PC-3 (cell line): ENCODE measurements around the gene VPS37C. TPM values are rescaled to one million over a fixed set of nuclear protein-coding genes. Genes with fewer than 3 reads are reported as not detected.

Experiments
- ATAC-seq: fragments of 200-7000 bp; cut with Tn5 transposase; 2 replicates; pipeline ENCODE4 v1.9.1; 2020; ENCODE audit warnings: mild to moderate bottlenecking, moderate library complexity
- BruUV-seq: library from RNA; stranded (reverse); fragments of 400-500 nt; replicated peaks from 2 replicates; lab custom pipeline; 2021; lab: Mats Ljungman, UMichigan
- CTCF ChIA-PET: fragments of 300-600 bp; sonication (Branson Sonifier 250); formaldehyde crosslinking; loops from one replicate; lab custom pipeline; 2022; ENCODE audit warnings: antibody characterized with exemption; lab: Charles Lee
- POLR2A ChIA-PET: fragments of 300-600 bp; sonication (Branson Sonifier 250); formaldehyde crosslinking; loops from one replicate; lab custom pipeline; 2022; ENCODE audit warnings: antibody characterized with exemption; ENCODE audit not compliant: unreplicated experiment; lab: Charles Lee
- DNase-seq: peaks from one replicate; pipeline ENCODE4 v3.0.0-alpha.2; 2015
- H2AFZ ChIP-seq: fragments of 300-600 bp; sonication (generic); 2 replicates; pipeline ENCODE4 v1.6.0; 2016; ENCODE audit warnings: antibody characterized with exemption, low read length
- H3F3A ChIP-seq: fragments of 300-600 bp; sonication (generic); one replicate; pipeline ENCODE4 v1.6.0; 2017; ENCODE audit warnings: antibody characterized with exemption, low read length, control low read depth, mild to moderate bottlenecking; ENCODE audit not compliant: unreplicated experiment
- H3K27ac ChIP-seq: fragments of 300-600 bp; sonication (generic); 2 replicates; pipeline ENCODE4 v1.5.1; 2016; ENCODE audit warnings: mild to moderate bottlenecking, low read length
- H3K27me3 ChIP-seq: fragments of 300-600 bp; sonication (generic); 2 replicates; pipeline ENCODE4 v1.6.1; 2016; ENCODE audit warnings: low read length, mixed read lengths
- H3K36me3 ChIP-seq: fragments of 300-600 bp; sonication (generic); 2 replicates; pipeline ENCODE4 v1.6.1; 2016; ENCODE audit warnings: low read depth, mixed run types, low read length, mixed read lengths
- H3K4me1 ChIP-seq: fragments of 300-600 bp; sonication (generic); 2 replicates; pipeline ENCODE4 v1.5.1; 2016; ENCODE audit warnings: low read length; ENCODE audit not compliant: insufficient read depth
- H3K4me2 ChIP-seq: fragments of 300-600 bp; sonication (generic); 2 replicates; pipeline ENCODE4 v1.6.0; 2016; ENCODE audit warnings: low read length
- H3K4me3 ChIP-seq: fragments of 300-600 bp; sonication (generic); 2 replicates; pipeline ENCODE4 v1.5.1; 2016; ENCODE audit warnings: mild to moderate bottlenecking, low read length, mixed read lengths
- H3K79me2 ChIP-seq: fragments of 300-600 bp; sonication (generic); 2 replicates; pipeline ENCODE4 v1.6.1; 2017; ENCODE audit warnings: low read length, mixed read lengths
- H3K9ac ChIP-seq: fragments of 300-600 bp; sonication (generic); 2 replicates; pipeline ENCODE4 v1.6.0; 2016; ENCODE audit warnings: mild to moderate bottlenecking, low read length
- H3K9me2 ChIP-seq: fragments of 300-600 bp; sonication (generic); replicated peaks from 2 replicates; pipeline ENCODE4 v1.6.1; 2016; ENCODE audit warnings: mixed run types, low read length, mixed read lengths
- H3K9me3 ChIP-seq: fragments of 300-600 bp; sonication (generic); 2 replicates; pipeline ENCODE4 v1.6.1; 2016; ENCODE audit warnings: low read length, mixed read lengths
- H4K20me1 ChIP-seq: fragments of 300-600 bp; sonication (generic); 2 replicates; pipeline ENCODE4 v1.6.1; 2016; ENCODE audit warnings: low read length, mixed read lengths
- EZH2 ChIP-seq: fragments of 300-600 bp; sonication (generic); IDR thresholded peaks from one replicate; pipeline ENCODE4 v1.6.1; 2017; ENCODE audit warnings: antibody characterized with exemption, mild to moderate bottlenecking, low read length; ENCODE audit not compliant: unreplicated experiment
- EZH2phosphoT487 ChIP-seq: fragments of 300-600 bp; sonication (generic); IDR thresholded peaks from 2 replicates; pipeline ENCODE4 v1.6.1; 2018; ENCODE audit warnings: mild to moderate bottlenecking, antibody characterized with exemption, low read length, borderline replicate concordance
- intact Hi-C: fragments of 100-400 bp; cut with micrococcal nuclease; formaldehyde crosslinking; loops from 2 replicates; pipeline ENCODE4 v1.9.0; 2023
- total RNA-seq: library from RNA; depleted of rRNA; stranded (reverse); fragments of >200 nt; gene quantifications from 2 replicates; pipeline ENCODE4 v1.2.3, GENCODE V29; 2014
- TF ChIP-seq, protein P1 (sequence below): fragments of 300-600 bp; sonication (generic); conservative IDR thresholded peaks from 2 replicates; pipeline ENCODE4 v1.5.1; 2017; ENCODE audit warnings: antibody characterized with exemption, low read depth, mild to moderate bottlenecking, low read length

The VPS37C gene
- total RNA-seq, 1 experiment from 2014 or later = 28.9 TPM

DNA sequence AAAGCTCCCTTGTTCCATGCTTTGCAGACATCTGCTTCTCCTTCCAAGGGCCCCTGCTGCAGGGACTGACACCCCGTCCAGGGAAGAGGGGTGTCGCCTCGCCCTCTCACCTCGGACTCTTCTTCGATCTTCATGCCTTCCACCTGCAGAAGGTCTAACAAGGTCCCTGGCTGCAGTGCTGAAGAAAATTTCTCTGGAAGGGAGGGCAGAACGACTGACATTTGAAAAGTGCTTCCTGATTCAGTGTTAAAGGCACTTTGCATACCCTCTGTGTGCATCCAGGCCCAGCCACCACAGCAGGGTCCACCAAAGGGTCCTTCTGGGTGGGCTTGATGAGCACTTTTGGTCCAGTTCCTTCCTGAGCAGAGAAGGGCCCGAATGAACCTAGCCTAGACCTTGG, 28.1 kb downstream of the VPS37C start:
- CTCF ChIA-PET = interaction anchor here (0.6 kb wide), 1 partner anchor 142 kb away, joined by 12 read pairs; no protein-coding TSS in a partner anchor

DNA sequence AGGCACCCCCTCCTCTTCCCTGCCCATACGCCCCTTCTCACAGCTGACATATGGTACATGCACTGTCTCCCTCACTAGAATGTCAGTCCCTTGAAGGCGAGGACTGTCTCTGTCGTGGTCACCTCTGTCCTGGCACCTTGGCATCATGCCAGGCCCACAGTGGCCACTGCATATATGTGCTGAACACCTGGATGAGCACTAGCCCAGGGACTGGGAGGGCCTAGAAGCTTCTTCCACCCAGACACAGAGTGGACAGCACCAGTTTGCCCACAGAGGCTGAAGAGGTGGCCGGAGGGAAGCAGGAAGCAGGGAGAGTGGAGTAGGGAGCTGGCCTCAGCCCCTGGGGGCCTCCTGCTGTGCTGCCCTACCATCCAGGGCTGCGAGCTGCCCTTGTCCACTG, 28.6 kb downstream of the VPS37C start:
- intact Hi-C loops = loop anchor here (5.0 kb wide), 1 partner anchor 355 kb away; no protein-coding TSS in a partner anchor
- Histone ChIP-seq H3K27me3 (no peaks in the 10 kb centered on the region), H2AFZ (no peak overlapping the region), H3F3A (no peaks in the 10 kb centered on the region), H3K9ac (no peak overlapping the region), H3K4me2 (no peak overlapping the region), H3K4me1 (peaks cover 14% of the 10 kb centered on the region), H3K4me3 (no peak overlapping the region), H4K20me1 (no peaks in the 10 kb centered on the region), H3K27ac (no peak overlapping the region), H3K79me2 (no peaks in the 10 kb centered on the region), H3K36me3 (no peaks in the 10 kb centered on the region), H3K9me3 (no peaks in the 10 kb centered on the region), H3K9me2 (no peaks in the 10 kb centered on the region)
- DNase-seq (no peak), ATAC-seq (no peak)
- CTCF ChIA-PET = interaction anchor here (0.6 kb wide), 1 partner anchor 141 kb away, joined by 12 read pairs; no protein-coding TSS in a partner anchor
- BruUV-seq = no TSS peak
- POLR2A ChIA-PET = no interaction called here
- TF ChIP-seq EZH2phosphoT487 (no peak), EZH2 (no peak)
- TF ChIP-seq, protein P1, sequence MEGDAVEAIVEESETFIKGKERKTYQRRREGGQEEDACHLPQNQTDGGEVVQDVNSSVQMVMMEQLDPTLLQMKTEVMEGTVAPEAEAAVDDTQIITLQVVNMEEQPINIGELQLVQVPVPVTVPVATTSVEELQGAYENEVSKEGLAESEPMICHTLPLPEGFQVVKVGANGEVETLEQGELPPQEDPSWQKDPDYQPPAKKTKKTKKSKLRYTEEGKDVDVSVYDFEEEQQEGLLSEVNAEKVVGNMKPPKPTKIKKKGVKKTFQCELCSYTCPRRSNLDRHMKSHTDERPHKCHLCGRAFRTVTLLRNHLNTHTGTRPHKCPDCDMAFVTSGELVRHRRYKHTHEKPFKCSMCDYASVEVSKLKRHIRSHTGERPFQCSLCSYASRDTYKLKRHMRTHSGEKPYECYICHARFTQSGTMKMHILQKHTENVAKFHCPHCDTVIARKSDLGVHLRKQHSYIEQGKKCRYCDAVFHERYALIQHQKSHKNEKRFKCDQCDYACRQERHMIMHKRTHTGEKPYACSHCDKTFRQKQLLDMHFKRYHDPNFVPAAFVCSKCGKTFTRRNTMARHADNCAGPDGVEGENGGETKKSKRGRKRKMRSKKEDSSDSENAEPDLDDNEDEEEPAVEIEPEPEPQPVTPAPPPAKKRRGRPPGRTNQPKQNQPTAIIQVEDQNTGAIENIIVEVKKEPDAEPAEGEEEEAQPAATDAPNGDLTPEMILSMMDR = no peak

More for the DNA sequence above, 28.1 kb downstream of the VPS37C start:
- TF ChIP-seq, protein P1 = no peak
- no peak for TF ChIP-seq EZH2
- TF ChIP-seq EZH2phosphoT487 = no peak
- Histone ChIP-seq H3K9ac (no peak overlapping the region), H3K27ac (no peak overlapping the region), H3K9me3 (no peaks in the 10 kb centered on the region), H3F3A (no peaks in the 10 kb centered on the region), H3K27me3 (no peaks in the 10 kb centered on the region), H3K4me1 (peaks cover 14% of the 10 kb centered on the region), H3K4me2 (no peak overlapping the region), H3K79me2 (no peaks in the 10 kb centered on the region), H3K9me2 (no peaks in the 10 kb centered on the region), H3K4me3 (no peak overlapping the region), H3K36me3 (no peaks in the 10 kb centered on the region), H2AFZ (no peak overlapping the region), H4K20me1 (no peaks in the 10 kb centered on the region)
- BruUV-seq = no TSS peak
- ATAC-seq = no peak
- POLR2A ChIA-PET = no interaction called here
- intact Hi-C loops = loop anchor here (5.0 kb wide), 1 partner anchor 356 kb away; no protein-coding TSS in a partner anchor
- DNase-seq = no peak

DNA sequence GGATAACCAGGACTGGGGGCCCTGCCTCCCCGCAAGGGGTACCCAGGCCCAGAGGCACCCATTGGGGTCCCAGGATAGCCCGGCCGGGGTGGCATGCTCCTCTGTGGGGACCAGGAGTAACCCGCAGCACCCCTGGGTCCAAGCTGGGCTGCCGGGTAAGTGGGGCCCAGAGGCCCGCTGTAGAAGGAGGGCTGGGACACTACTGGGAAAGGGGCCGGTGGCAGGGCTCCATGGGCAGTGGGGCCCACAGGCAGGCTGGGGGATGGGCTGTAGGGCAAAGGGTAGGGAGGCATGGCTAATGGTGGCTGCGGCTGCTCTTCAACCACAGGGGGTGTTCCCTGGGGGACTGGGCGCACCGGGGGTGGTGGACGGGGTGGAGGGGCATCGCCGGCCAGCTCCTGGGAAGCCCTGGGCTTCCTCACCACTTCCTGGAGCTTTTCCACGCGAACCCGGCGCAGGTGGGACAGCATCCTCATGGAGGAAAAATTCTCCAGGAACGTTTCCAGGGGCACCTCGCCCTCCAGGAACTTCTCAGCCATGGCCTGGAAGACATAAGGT, 29.1 kb downstream of the VPS37C start:
- H3K79me2 ChIP-seq = no peaks in the 10 kb centered on the region
- H3K4me1 ChIP-seq = peaks cover 14% of the 10 kb centered on the region
- no peaks in the 10 kb centered on the region for H3K36me3 ChIP-seq
- no TSS peak for BruUV-seq
- CTCF ChIA-PET = no interaction called here
- H3K27me3 ChIP-seq = no peaks in the 10 kb centered on the region
- no peaks in the 10 kb centered on the region for H3K9me2 ChIP-seq
- no peak for TF ChIP-seq EZH2phosphoT487
- TF ChIP-seq, protein P1 = no peak
- TF ChIP-seq EZH2 = no peak
- no peak overlapping the region for H3K4me2 ChIP-seq
- no peak for ATAC-seq
- no peak for DNase-seq
- no peak overlapping the region for H3K27ac ChIP-seq
- POLR2A ChIA-PET = no interaction called here
- H2AFZ ChIP-seq = no peak overlapping the region
- no peaks in the 10 kb centered on the region for H3F3A ChIP-seq
- intact Hi-C loops = loop anchor here (2.0 to 5.0 kb wide), 4 partner anchors 29 to 355 kb away; partner anchors contain the start of genes TMEM109 and VPS37C
- H3K9me3 ChIP-seq = no peaks in the 10 kb centered on the region
- H4K20me1 ChIP-seq = no peaks in the 10 kb centered on the region
- no peak overlapping the region for H3K9ac ChIP-seq
- no peak overlapping the region for H3K4me3 ChIP-seq
